ENCODE results near the gene TRAIP.
"Not testable (repeated sequence)": the region's sequence is repeated elsewhere in the genome, so short reads cannot be mapped to it uniquely, and the experiment has no call there.

The TRAIP gene
- 0.75 to 6.8 (median 4.1) reads per million in 18 experiments for total RNA-seq

GRCh38 chr3:49856181-49857005 is at the start of gene TRAIP:
TSS of gene TRAIP (minus strand) at chr3:49856564. CDS start at chr3:49856453, 111 bp downstream.
- DNase-seq, result peak; percentile 97

GRCh38 chr3:49904448-49904847 is 48.1 kb upstream of the TRAIP start:
- not testable (repeated sequence) for DNase-seq

- peak; percentile 30 to 53 for DNase-seq
Observed at GRCh38 chr3:49903451-49904424, 47.4 kb upstream of the TRAIP start, which contains the start of gene MST1R. TSS of gene MST1R (minus strand) at chr3:49903873. CDS start at chr3:49903609, 264 bp downstream.

- DNase-seq, result no peak
Observed at GRCh38 chr3:49902511-49903345, 46.4 kb upstream of the TRAIP start.

GRCh38 chr3:49901366-49902339 is 45.3 kb upstream of the TRAIP start:
- DNase-seq, result no peak

GRCh38 chr3:49900491-49901153 is 44.3 kb upstream of the TRAIP start:
- DNase-seq, result no peak

- no peak for DNase-seq
Observed at GRCh38 chr3:49899815-49900214, 43.5 kb upstream of the TRAIP start.

- no peak for DNase-seq
Observed at GRCh38 chr3:49898991-49899390, 42.6 kb upstream of the TRAIP start.

- no peak for DNase-seq
Observed at GRCh38 chr3:49896345-49896744, 40.0 kb upstream of the TRAIP start.

- DNase-seq, result no peak
Observed at GRCh38 chr3:49895791-49896190, 39.4 kb upstream of the TRAIP start.

GRCh38 chr3:49889296-49889695 is 32.9 kb upstream of the TRAIP start:
- DNase-seq, result no peak

GRCh38 chr3:49886922-49887265 is 30.5 kb upstream of the TRAIP start:
- no peak for DNase-seq

- DNase-seq, result no peak
Observed at GRCh38 chr3:49883998-49884397, 27.6 kb upstream of the TRAIP start.

GRCh38 chr3:49882166-49882565 is 25.8 kb upstream of the TRAIP start:
- DNase-seq, result no peak

GRCh38 chr3:49880581-49881315 is 24.4 kb upstream of the TRAIP start:
- DNase-seq, result no peak

- DNase-seq, result no peak
Observed at GRCh38 chr3:49879721-49880120, 23.4 kb upstream of the TRAIP start.

GRCh38 chr3:49878686-49879085 is 22.3 kb upstream of the TRAIP start:
- no peak for DNase-seq

- no peak for DNase-seq
Observed at GRCh38 chr3:49877716-49878115, 21.4 kb upstream of the TRAIP start.

- no peak for DNase-seq
Observed at GRCh38 chr3:49876567-49876966, 20.2 kb upstream of the TRAIP start.

GRCh38 chr3:49873623-49874022 is 17.3 kb upstream of the TRAIP start:
- DNase-seq, result no peak
